PC-3 (cell line): ENCODE measurements around the gene ACTR3C. TPM values are rescaled to one million over a fixed set of nuclear protein-coding genes. Genes with fewer than 3 reads are reported as not detected.
"Not testable (repeated sequence)": the region's sequence is repeated elsewhere in the genome, so short reads cannot be mapped to it uniquely, and the experiment has no call there.

ENCODE experiments used
- ATAC-seq: fragments of 200-7000 bp; cut with Tn5 transposase; 2 replicates; pipeline ENCODE4 v1.9.1; 2020; ENCODE audit warnings: mild to moderate bottlenecking, moderate library complexity
- BruUV-seq: library from RNA; stranded (reverse); fragments of 400-500 nt; replicated peaks from 2 replicates; lab custom pipeline; 2021; lab: Mats Ljungman, UMichigan
- CTCF ChIA-PET: fragments of 300-600 bp; sonication (Branson Sonifier 250); formaldehyde crosslinking; loops from one replicate; lab custom pipeline; 2022; ENCODE audit warnings: antibody characterized with exemption; lab: Charles Lee
- POLR2A ChIA-PET: fragments of 300-600 bp; sonication (Branson Sonifier 250); formaldehyde crosslinking; loops from one replicate; lab custom pipeline; 2022; ENCODE audit warnings: antibody characterized with exemption; ENCODE audit not compliant: unreplicated experiment; lab: Charles Lee
- DNase-seq: peaks from one replicate; pipeline ENCODE4 v3.0.0-alpha.2; 2015
- H2AFZ ChIP-seq: fragments of 300-600 bp; sonication (generic); 2 replicates; pipeline ENCODE4 v1.6.0; 2016; ENCODE audit warnings: antibody characterized with exemption, low read length
- H3F3A ChIP-seq: fragments of 300-600 bp; sonication (generic); one replicate; pipeline ENCODE4 v1.6.0; 2017; ENCODE audit warnings: antibody characterized with exemption, low read length, control low read depth, mild to moderate bottlenecking; ENCODE audit not compliant: unreplicated experiment
- H3K27ac ChIP-seq: fragments of 300-600 bp; sonication (generic); 2 replicates; pipeline ENCODE4 v1.5.1; 2016; ENCODE audit warnings: mild to moderate bottlenecking, low read length
- H3K27me3 ChIP-seq: fragments of 300-600 bp; sonication (generic); 2 replicates; pipeline ENCODE4 v1.6.1; 2016; ENCODE audit warnings: low read length, mixed read lengths
- H3K36me3 ChIP-seq: fragments of 300-600 bp; sonication (generic); 2 replicates; pipeline ENCODE4 v1.6.1; 2016; ENCODE audit warnings: low read depth, mixed run types, low read length, mixed read lengths
- H3K4me1 ChIP-seq: fragments of 300-600 bp; sonication (generic); 2 replicates; pipeline ENCODE4 v1.5.1; 2016; ENCODE audit warnings: low read length; ENCODE audit not compliant: insufficient read depth
- H3K4me2 ChIP-seq: fragments of 300-600 bp; sonication (generic); 2 replicates; pipeline ENCODE4 v1.6.0; 2016; ENCODE audit warnings: low read length
- H3K4me3 ChIP-seq: fragments of 300-600 bp; sonication (generic); 2 replicates; pipeline ENCODE4 v1.5.1; 2016; ENCODE audit warnings: mild to moderate bottlenecking, low read length, mixed read lengths
- H3K79me2 ChIP-seq: fragments of 300-600 bp; sonication (generic); 2 replicates; pipeline ENCODE4 v1.6.1; 2017; ENCODE audit warnings: low read length, mixed read lengths
- H3K9ac ChIP-seq: fragments of 300-600 bp; sonication (generic); 2 replicates; pipeline ENCODE4 v1.6.0; 2016; ENCODE audit warnings: mild to moderate bottlenecking, low read length
- H3K9me2 ChIP-seq: fragments of 300-600 bp; sonication (generic); replicated peaks from 2 replicates; pipeline ENCODE4 v1.6.1; 2016; ENCODE audit warnings: mixed run types, low read length, mixed read lengths
- H3K9me3 ChIP-seq: fragments of 300-600 bp; sonication (generic); 2 replicates; pipeline ENCODE4 v1.6.1; 2016; ENCODE audit warnings: low read length, mixed read lengths
- H4K20me1 ChIP-seq: fragments of 300-600 bp; sonication (generic); 2 replicates; pipeline ENCODE4 v1.6.1; 2016; ENCODE audit warnings: low read length, mixed read lengths
- CTCF ChIP-seq: fragments of 300-600 bp; sonication (generic); conservative IDR thresholded peaks from 2 replicates; pipeline ENCODE4 v1.5.1; 2017; ENCODE audit warnings: antibody characterized with exemption, low read depth, mild to moderate bottlenecking, low read length
- EZH2 ChIP-seq: fragments of 300-600 bp; sonication (generic); IDR thresholded peaks from one replicate; pipeline ENCODE4 v1.6.1; 2017; ENCODE audit warnings: antibody characterized with exemption, mild to moderate bottlenecking, low read length; ENCODE audit not compliant: unreplicated experiment
- EZH2phosphoT487 ChIP-seq: fragments of 300-600 bp; sonication (generic); IDR thresholded peaks from 2 replicates; pipeline ENCODE4 v1.6.1; 2018; ENCODE audit warnings: mild to moderate bottlenecking, antibody characterized with exemption, low read length, borderline replicate concordance
- intact Hi-C: fragments of 100-400 bp; cut with micrococcal nuclease; formaldehyde crosslinking; loops from 2 replicates; pipeline ENCODE4 v1.9.0; 2023
- total RNA-seq: library from RNA; depleted of rRNA; stranded (reverse); fragments of >200 nt; gene quantifications from 2 replicates; pipeline ENCODE4 v1.2.3, GENCODE V29; 2014

ACTR3C gene
- total RNA-seq, 1 experiment from 2014 or later: 10.8 TPM

GRCh38 chr7:150321788-150322113 lies 1.6 kb downstream of the ACTR3C start:
- ChIA-PET CTCF (no interaction called here), POLR2A (no interaction called here)
- Histone ChIP-seq H3K9me3 (no peaks in the 10 kb centered on the region), H3K9me2 (no peaks in the 10 kb centered on the region), H2AFZ (no peak overlapping the region), H3K27me3 (no peaks in the 10 kb centered on the region), H3K9ac (no peak overlapping the region), H3F3A (no peaks in the 10 kb centered on the region), H3K4me2 (peak overlapping the region; percentile 90), H4K20me1 (no peaks in the 10 kb centered on the region), H3K79me2 (peaks cover 7% of the 10 kb centered on the region), H3K4me1 (peaks cover 17% of the 10 kb centered on the region), H3K4me3 (no peak overlapping the region), H3K36me3 (no peaks in the 10 kb centered on the region), H3K27ac (no peak overlapping the region)
- ATAC-seq: no peak
- DNase-seq: no peak
- BruUV-seq: no TSS peak
- intact Hi-C loops: loop anchor here (5.0 kb wide), 1 partner anchor 56 kb away; the partner anchor contains the start of gene ZNF775
- TF ChIP-seq CTCF: no peak
- TF ChIP-seq EZH2: no peak
- TF ChIP-seq EZH2phosphoT487: no peak

GRCh38 chr7:150317748-150318444 lies 5.4 kb downstream of the ACTR3C start:
- POLR2A ChIA-PET: no interaction called here
- intact Hi-C loops: no loop called here
- Histone ChIP-seq H3F3A (no peaks in the 10 kb centered on the region), H2AFZ (no peak overlapping the region), H3K4me3 (no peak overlapping the region), H4K20me1 (no peaks in the 10 kb centered on the region), H3K9ac (no peak overlapping the region), H3K79me2 (no peaks in the 10 kb centered on the region), H3K9me3 (no peaks in the 10 kb centered on the region), H3K27me3 (no peaks in the 10 kb centered on the region), H3K9me2 (no peaks in the 10 kb centered on the region), H3K36me3 (no peaks in the 10 kb centered on the region), H3K4me2 (no peak overlapping the region), H3K4me1 (peaks cover 7% of the 10 kb centered on the region), H3K27ac (no peak overlapping the region)
- BruUV-seq: no TSS peak
- CTCF ChIA-PET: no interaction called here
- no peak for ATAC-seq
- no peak for TF ChIP-seq EZH2
- no peak for TF ChIP-seq CTCF
- TF ChIP-seq EZH2phosphoT487: no peak
- DNase-seq: no peak

GRCh38 chr7:150316987-150317386 lies 6.4 kb downstream of the ACTR3C start:
- H3K9me3 ChIP-seq, H3K79me2 ChIP-seq, CTCF ChIA-PET, H3K36me3 ChIP-seq, H3K9ac ChIP-seq, H2AFZ ChIP-seq, intact Hi-C loops, H3F3A ChIP-seq, BruUV-seq, H3K27ac ChIP-seq, ATAC-seq, POLR2A ChIA-PET, DNase-seq, H3K4me1 ChIP-seq, H3K9me2 ChIP-seq, H4K20me1 ChIP-seq, H3K4me3 ChIP-seq, H3K4me2 ChIP-seq, H3K27me3 ChIP-seq: not testable (repeated sequence)
